Measurements from ENCODE around the gene C1RL. TPM values are rescaled to one million over a fixed set of nuclear protein-coding genes. Genes with fewer than 3 reads are reported as not detected.
A peak's percentile ranks its signal among the peaks of the same experiment; 100 is the strongest.

C1RL gene
- 147 TPM for total RNA-seq
- polyA plus RNA-seq (ENCODE audit: insufficient read depth, low read depth, low replicate concordance): 25.2 TPM
- long read RNA-seq, donor 1, partial matches to known transcripts: 0 of 2 reads
- long read RNA-seq, donor 1, other reads (novel, unspliced or antisense): 0 of 2 reads
- long read RNA-seq, donor 2, partial matches to known transcripts: 0 of 3 reads
- long read RNA-seq, donor 2, other reads (novel, unspliced or antisense): 0 of 3 reads
- long read RNA-seq, donor 3, partial matches to known transcripts: 0 of 8 reads
- long read RNA-seq, donor 3, other reads (novel, unspliced or antisense): 0 of 8 reads
- long read RNA-seq, donor 4: 0 reads
- long read RNA-seq, donor 5: 0 reads
- long read RNA-seq, donor 6, partial matches to known transcripts: 0 of 1 reads
- long read RNA-seq, donor 6, other reads (novel, unspliced or antisense): 0 of 1 reads
- long read RNA-seq, donor 7, transcript C1RL-201 (6 exons, 3,394 nt): major isoform, 8 of 36 reads
- long read RNA-seq, donor 7, partial matches to known transcripts: 3 of 36 reads
- long read RNA-seq, donor 7, other reads (novel, unspliced or antisense): 18 of 36 reads
- long read RNA-seq, donor 8, transcript C1RL-201 (6 exons, 3,394 nt): major isoform, 8 of 11 reads
- long read RNA-seq, donor 8, partial matches to known transcripts: 0 of 11 reads
- long read RNA-seq, donor 8, other reads (novel, unspliced or antisense): 0 of 11 reads
- long read RNA-seq, donor 9, partial matches to known transcripts: 0 of 3 reads
- long read RNA-seq, donor 9, other reads (novel, unspliced or antisense): 0 of 3 reads
- long read RNA-seq, donor 10, partial matches to known transcripts: 0 of 8 reads
- long read RNA-seq, donor 10, other reads (novel, unspliced or antisense): 0 of 8 reads

- no peak for FAIRE-seq
- intact Hi-C loops (cut with DNase I): no loop called here
Measured at GRCh38 chr12:7108796-7109571, at the start of gene C1RL. Gene C1RL (minus strand): TSS chr12:7109214. CDS start chr12:7109180, 34 bp downstream.

GRCh38 chr12:7157391-7157790 lies 48.4 kb upstream of the C1RL start:
- no peak for DNase-seq
- Histone ChIP-seq H3K9ac (ENCODE audit: low read length in 3 of 3) (no peak overlapping the region), H3K4me1 (ENCODE audit: control insufficient read depth in 2 of 3, insufficient read depth in 2 of 3, low read depth in 1 of 3, low read length in 3 of 3) (no peaks in the 10 kb centered on the region), H3K4me3 (ENCODE audit: low read length in 3 of 3) (no peak overlapping the region), H3K27ac (ENCODE audit: low read depth in 2 of 2, low read length in 2 of 2) (no peak overlapping the region), H3K36me3 (ENCODE audit: control insufficient read depth in 2 of 3, insufficient read depth in 3 of 3, low read length in 3 of 3) (peaks cover 0 to 19% (median 2%) of the 10 kb centered on the region in 3 donors), H3K27me3 (ENCODE audit: control insufficient read depth, insufficient read depth, low read length) (no peaks in the 10 kb centered on the region), H3K9me3 (ENCODE audit: control insufficient read depth in 2 of 3, insufficient read depth in 1 of 3, low read length in 3 of 3) (no peaks in the 10 kb centered on the region)
- intact Hi-C loops (cut with DNase I): no loop called here
- no peak for TF ChIP-seq CTCF (IDR thresholded peaks at IDR 0.05; ENCODE audit: borderline replicate concordance, extremely low read depth, insufficient read depth)
- no peak for FAIRE-seq

More at GRCh38 chr12:7108796-7109571, at the start of gene C1RL:
- H3K4me1 ChIP-seq (ENCODE audit: control insufficient read depth in 2 of 3, insufficient read depth in 2 of 3, low read depth in 1 of 3, low read length in 3 of 3): peaks cover 0 to 10% (median 0%) of the 10 kb centered on the region in 3 donors
- no peaks in the 10 kb centered on the region for H3K9me3 ChIP-seq (ENCODE audit: control insufficient read depth in 2 of 3, insufficient read depth in 1 of 3, low read length in 3 of 3)
- TF ChIP-seq CTCF (IDR thresholded peaks at IDR 0.05; ENCODE audit: borderline replicate concordance, extremely low read depth, insufficient read depth): peak; percentile 91
- peak within 1 kb of the TSS; percentile 58 to 77 (median 71) for H3K4me3 ChIP-seq (ENCODE audit: low read length in 3 of 3)
- no peaks in the 10 kb centered on the region for H3K36me3 ChIP-seq (ENCODE audit: control insufficient read depth in 2 of 3, insufficient read depth in 3 of 3, low read length in 3 of 3)
- no peaks in the 10 kb centered on the region for H3K27me3 ChIP-seq (ENCODE audit: control insufficient read depth, insufficient read depth, low read length)
- H3K9ac ChIP-seq (ENCODE audit: low read length in 3 of 3): peak within 1 kb of the TSS; percentile 24 to 91 (median 79)
- peak within 1 kb of the TSS; percentile 66 to 90 for H3K27ac ChIP-seq (ENCODE audit: low read depth in 2 of 2, low read length in 2 of 2)
- DNase-seq: peak; percentile 90 to 96 (median 93)

DNA sequence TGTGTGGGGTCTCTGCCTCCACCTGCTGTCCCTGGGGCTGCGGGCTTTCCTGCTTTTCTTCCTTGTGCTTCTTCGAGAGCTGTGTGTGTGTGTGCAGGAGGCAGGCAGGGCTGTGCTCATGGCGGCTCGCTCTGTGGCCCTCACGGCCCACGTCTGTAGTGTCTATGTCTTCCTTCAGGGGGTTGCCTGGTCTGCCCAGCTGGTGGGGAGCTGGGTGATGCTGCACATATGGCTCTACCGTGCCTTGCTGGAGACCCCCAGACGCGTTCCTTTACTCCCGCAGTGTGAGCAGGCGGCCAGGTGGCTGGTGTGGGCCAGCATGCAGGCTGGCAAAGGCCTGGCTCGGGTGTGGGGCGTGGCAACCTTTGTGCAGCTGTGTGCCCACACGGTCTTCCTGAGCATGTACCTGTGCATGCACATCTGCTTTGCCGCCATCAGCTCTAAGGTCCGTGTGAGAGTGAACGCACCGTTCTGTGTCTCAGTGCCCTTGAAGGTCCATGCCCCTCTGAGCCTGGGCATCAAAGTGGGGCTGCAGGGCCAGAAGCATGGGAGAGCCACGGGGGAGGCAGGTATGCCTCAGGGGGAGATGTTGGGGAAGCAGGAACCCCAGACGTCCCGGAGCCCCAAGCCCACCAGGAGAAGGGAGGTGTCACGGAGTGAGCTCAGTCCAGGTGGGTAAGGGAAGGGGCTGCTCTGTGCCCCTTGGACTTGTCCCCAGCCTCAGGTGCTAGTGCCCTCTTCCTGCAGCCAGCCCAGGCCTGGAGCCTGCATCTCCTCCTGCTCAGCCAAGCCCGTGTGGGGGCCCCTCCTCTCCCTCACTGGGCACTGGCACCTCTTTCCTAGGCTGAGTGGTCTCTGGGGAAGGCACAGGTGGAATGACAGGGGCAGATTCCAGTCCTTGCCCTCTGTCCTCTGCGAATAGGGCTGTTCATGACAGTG lies 47.5 kb upstream of the C1RL start:
- FAIRE-seq: no peak
- Histone ChIP-seq H3K27ac (ENCODE audit: low read depth in 2 of 2, low read length in 2 of 2) (no peak overlapping the region), H3K4me3 (ENCODE audit: low read length in 3 of 3) (no peak overlapping the region)

More for the DNA sequence above, 47.5 kb upstream of the C1RL start:
- no peak overlapping the region for H3K9ac ChIP-seq (ENCODE audit: low read length in 3 of 3)
- H3K4me1 ChIP-seq (ENCODE audit: control insufficient read depth in 2 of 3, insufficient read depth in 2 of 3, low read depth in 1 of 3, low read length in 3 of 3): no peaks in the 10 kb centered on the region
- DNase-seq: no peak
- peaks cover 0 to 19% (median 3%) of the 10 kb centered on the region in 3 donors for H3K36me3 ChIP-seq (ENCODE audit: control insufficient read depth in 2 of 3, insufficient read depth in 3 of 3, low read length in 3 of 3)
- no peak for TF ChIP-seq CTCF (IDR thresholded peaks at IDR 0.05; ENCODE audit: borderline replicate concordance, extremely low read depth, insufficient read depth)
- H3K27me3 ChIP-seq (ENCODE audit: control insufficient read depth, insufficient read depth, low read length): no peaks in the 10 kb centered on the region
- intact Hi-C loops (cut with DNase I): no loop called here
- no peaks in the 10 kb centered on the region for H3K9me3 ChIP-seq (ENCODE audit: control insufficient read depth in 2 of 3, insufficient read depth in 1 of 3, low read length in 3 of 3)

Measured in kidney (tissue), 22 donors.